ENCODE data around the gene SCTR.
A peak's percentile ranks its signal among the peaks of the same experiment; 100 is the strongest.
"Not testable (repeated sequence)": the region's sequence is repeated elsewhere in the genome, so short reads cannot be mapped to it uniquely, and the experiment has no call there.

SCTR gene

GRCh38 chr2:119408221-119408619 is 116.1 kb downstream of the SCTR start:
- DNase-seq (ENCODE audit: low read depth): peak; percentile 13

DNA sequence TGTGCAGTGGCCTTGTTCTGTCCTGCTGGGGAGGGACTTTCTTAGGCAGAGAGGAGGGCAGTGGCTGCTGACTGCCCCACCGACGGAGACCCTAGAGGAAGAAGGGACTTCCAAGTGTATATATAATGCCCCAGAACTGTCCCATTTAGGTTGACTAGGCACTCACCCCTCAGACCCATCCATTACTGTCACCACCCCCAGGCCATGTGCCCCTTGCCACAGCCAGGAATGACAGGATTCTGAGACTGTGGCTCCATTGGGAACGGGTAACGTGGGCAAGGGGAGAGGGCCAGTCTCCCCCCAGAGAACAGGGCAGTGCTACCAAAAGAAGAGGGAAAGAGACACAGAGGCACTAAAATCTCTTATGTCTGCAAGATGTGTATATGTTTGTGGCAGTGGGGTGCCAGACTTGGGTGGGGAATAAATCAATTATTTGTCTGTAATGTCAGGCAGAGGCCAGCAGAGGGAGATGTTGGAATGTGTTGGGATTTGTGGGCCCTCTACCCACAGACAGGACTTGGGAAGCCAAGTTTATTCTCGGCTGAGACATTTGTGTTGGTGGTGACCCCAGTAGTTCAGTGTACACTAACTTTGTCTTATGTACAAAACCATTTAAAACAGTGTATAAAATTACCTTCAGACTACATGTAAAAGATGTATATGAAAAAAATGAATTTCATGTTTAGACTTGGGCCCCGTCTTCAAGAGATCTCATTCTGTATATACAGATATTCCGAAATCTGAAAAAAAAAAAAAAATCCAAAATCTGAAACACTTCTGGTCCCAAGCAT is 116.7 kb downstream of the SCTR start:
- DNase-seq (ENCODE audit: low read depth): peak; percentile 61

GRCh38 chr2:119405151-119405550 is 119.1 kb downstream of the SCTR start:
- no peak for DNase-seq (ENCODE audit: low read depth)

GRCh38 chr2:119403618-119404017 is 120.7 kb downstream of the SCTR start:
- DNase-seq (ENCODE audit: low read depth): not testable (repeated sequence)

DNA sequence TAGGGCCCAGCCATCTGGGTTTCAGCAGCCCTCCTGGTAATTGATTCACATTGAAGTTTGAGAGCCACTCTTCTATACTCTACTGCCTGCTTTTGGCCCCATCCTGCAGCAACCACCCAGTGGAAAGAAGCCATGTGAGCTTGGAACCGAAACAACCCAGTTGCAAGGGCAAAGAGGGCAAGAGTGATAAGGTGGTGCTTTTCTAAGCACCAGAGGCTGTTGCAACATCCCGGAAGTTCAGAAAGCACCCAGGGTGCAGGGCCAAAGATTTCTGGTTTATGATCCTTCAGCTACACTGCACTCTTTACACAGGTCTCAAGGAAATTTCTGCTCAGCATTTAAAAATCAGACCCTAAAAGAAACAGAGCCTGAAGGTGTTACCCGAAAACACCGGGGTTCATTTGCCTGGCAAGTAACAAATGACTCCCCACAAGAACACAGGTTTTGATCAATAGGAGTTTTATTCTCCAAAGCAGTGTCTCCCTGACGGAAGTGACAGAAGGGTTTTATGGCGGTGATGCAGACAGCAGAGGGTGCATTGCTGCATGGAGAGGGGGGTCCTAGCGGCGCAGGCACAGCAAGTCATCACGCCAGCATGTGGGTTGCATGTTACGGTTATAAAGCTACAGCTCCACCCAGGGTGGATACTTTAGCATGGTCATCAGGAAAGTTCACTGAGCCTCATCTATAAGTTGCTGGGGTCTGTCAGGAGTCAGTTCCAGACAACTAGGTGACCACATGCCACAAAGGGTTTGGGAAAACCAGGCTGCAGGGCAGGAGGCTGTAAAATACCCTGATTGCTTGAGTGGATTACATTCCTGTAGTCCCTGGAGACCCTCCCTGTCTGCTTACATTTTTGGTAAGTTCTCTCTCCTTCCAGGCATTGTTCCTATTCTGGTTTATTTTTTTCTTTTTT is 121.4 kb downstream of the SCTR start:
- DNase-seq (ENCODE audit: low read depth): no peak

GRCh38 chr2:119402106-119402505 is 122.2 kb downstream of the SCTR start:
- no peak for DNase-seq (ENCODE audit: low read depth)

DNA sequence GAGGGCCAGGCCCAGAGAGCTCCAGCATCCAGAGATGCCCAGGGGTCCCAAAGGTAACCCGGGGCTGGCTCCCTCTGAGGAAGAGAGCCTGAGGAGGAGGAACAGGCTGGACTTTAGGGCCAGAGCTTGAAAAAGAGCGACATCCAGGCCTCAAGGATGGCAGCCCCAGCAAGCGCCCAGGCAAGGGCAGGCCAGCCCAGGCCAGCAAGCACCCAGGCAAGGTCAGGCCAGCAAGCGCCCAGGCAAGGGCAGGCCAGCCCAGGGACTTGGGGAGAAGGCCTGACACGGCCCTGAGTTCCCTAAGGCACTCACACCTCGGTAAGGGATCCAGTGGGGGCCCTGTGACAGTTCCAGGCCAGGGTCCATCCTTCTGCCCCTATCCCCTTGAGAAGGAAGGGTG is 127.1 kb downstream of the SCTR start:
- DNase-seq (ENCODE audit: low read depth): no peak

- DNase-seq (ENCODE audit: low read depth): no peak
Measured at GRCh38 chr2:119393971-119394748, 130.1 kb downstream of the SCTR start.
